KOPT-K1 (cell line): ENCODE data around the gene GJD3.

Source experiments
- H3K27ac ChIP-seq: fragments of 200-600 bp; sonication (generic); 2 replicates; pipeline ENCODE4 v1.5.1; 2016; ENCODE audit warnings: antibody characterized with exemption, mild to moderate bottlenecking, low read depth, low read length; ENCODE audit not compliant: poor library complexity, severe bottlenecking
- H3K36me3 ChIP-seq: fragments of 200-600 bp; sonication (generic); 2 replicates; pipeline ENCODE4 v1.5.1; 2017; ENCODE audit warnings: antibody characterized with exemption, mild to moderate bottlenecking, low read length, moderate library complexity; ENCODE audit not compliant: insufficient read depth
- H3K9me3 ChIP-seq: fragments of 200-600 bp; sonication (generic); 2 replicates; pipeline ENCODE4 v1.5.1; 2017; ENCODE audit warnings: antibody characterized with exemption, low read length, mild to moderate bottlenecking; ENCODE audit not compliant: insufficient read depth, poor library complexity, severe bottlenecking

GJD3 gene

DNA sequence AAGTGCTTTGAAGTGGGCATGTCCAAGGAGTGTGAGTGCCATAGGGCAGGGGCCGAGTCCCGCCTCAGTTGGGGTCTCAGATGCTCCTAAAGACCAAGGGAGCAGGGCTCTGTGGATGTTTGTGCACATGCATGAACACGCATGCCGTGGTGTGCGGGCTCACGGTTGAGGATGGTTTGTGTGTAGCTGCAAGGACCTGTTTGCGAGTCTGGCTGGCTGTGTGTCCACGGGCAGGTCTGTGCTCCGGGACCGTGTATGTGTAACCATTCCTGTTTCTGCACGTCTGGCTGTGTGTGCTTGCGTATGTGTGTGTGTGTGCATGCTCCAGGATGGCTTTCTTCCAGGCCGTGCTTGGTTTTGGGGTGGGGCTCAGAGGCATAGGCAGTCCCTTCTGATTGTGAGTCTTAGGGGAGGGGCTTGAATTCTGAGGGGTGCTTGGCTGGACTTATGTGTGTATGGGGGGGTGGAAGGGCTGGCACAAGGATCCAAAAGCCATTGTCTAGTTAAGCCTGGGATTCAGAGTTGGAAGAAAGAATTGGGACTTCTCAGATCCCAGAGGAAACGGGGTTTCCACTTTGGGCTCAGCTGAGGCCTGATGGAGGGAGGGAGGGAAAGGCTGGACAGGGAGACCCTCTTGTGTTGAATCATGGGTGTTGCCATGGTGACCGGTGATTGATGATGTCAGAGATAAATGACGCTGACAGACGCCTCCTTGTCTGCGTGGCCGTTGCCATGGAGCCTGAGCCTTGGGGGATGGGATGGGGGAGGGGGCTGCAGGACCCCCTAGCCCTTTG, 14.4 kb downstream of the GJD3 start:
- H3K9me3 ChIP-seq: no peaks in the 10 kb centered on the region
- peaks cover 35% of the 10 kb centered on the region for H3K36me3 ChIP-seq
- H3K27ac ChIP-seq: no peak overlapping the region

- Histone ChIP-seq H3K9me3 (no peaks in the 10 kb centered on the region), H3K27ac (no peak overlapping the region), H3K36me3 (peaks cover 34% of the 10 kb centered on the region)
Observed at GRCh38 chr17:40349477-40349894, 15.1 kb downstream of the GJD3 start.

DNA sequence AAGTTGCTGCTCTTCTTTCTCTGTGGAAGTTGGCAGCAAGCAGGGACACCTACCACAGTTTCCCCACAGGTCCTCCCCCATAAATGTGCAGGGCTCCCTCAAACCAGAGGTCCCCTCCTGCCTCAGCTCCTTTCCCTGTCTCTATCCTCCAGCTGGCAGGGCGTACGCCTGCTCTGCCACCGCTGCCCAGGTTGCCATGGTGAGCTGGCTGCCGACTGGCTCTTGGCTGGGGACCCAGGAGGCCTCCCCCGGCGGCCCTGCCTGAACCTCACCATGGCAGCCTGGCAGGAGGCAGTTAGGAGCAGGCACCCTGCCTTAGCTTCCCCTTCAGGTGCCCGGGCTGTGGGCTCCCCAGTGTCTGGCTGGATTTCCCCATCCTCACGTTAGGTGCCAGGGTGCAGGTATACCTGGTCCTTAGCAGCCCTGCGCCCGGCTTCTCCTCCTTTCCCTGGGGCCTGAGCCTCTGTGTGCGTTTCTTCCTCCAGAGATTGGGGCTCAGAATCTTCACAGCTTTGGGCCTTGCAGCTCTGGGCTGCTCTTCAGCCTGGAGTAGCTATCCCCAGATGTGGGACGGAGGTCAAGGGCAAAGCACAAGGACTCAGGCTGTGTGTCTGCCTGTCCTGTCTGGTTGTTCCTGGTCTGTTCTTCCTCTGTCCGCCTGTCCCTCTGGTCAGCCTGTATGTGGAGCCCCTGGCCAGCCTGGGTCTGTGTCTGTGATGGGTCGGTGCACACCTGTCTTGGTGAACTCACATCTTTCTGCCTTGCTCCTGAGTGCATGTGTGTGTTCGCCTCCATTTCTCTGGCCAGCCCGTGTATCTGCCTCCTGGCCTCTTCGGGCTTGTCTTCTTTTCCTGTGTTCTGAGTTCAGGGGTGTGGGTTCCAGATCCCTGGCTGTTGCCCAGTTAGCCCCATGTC, 15.7 kb downstream of the GJD3 start:
- peaks cover 34% of the 10 kb centered on the region for H3K36me3 ChIP-seq
- H3K9me3 ChIP-seq: no peaks in the 10 kb centered on the region
- peak overlapping the region; percentile 12 for H3K27ac ChIP-seq

- Histone ChIP-seq H3K27ac (peak overlapping the region; percentile 12), H3K36me3 (peaks cover 33% of the 10 kb centered on the region)
Observed at GRCh38 chr17:40348136-40348504, 16.4 kb downstream of the GJD3 start.

GRCh38 chr17:40347319-40348135, 17.0 kb downstream of the GJD3 start:
- no peaks in the 10 kb centered on the region for H3K9me3 ChIP-seq
- no peak overlapping the region for H3K27ac ChIP-seq
- H3K36me3 ChIP-seq: peaks cover 28% of the 10 kb centered on the region

More at GRCh38 chr17:40348136-40348504, 16.4 kb downstream of the GJD3 start:
- no peaks in the 10 kb centered on the region for H3K9me3 ChIP-seq

DNA sequence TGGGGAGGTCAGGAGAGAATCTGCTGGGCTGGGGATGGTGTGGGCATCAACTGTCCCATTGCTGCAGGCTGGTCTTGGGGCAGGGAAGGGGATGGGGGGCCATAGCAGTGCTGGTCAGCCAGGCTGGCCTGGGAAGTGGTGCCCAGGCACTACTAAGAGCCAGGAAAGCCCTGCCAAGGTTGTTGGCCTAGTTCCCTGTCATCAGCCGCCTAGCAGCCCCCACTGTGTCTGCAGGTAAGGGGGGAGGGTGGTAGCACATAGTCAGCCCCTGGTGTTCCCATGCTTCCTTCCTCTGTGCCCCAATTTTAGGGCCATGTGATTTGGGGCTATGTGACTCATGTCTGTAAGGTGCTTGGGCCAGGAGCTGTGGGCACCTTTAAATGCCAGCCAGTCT, 17.8 kb downstream of the GJD3 start:
- peaks cover 20% of the 10 kb centered on the region for H3K36me3 ChIP-seq
- H3K9me3 ChIP-seq: no peaks in the 10 kb centered on the region
- peak overlapping the region; percentile 26 for H3K27ac ChIP-seq

DNA sequence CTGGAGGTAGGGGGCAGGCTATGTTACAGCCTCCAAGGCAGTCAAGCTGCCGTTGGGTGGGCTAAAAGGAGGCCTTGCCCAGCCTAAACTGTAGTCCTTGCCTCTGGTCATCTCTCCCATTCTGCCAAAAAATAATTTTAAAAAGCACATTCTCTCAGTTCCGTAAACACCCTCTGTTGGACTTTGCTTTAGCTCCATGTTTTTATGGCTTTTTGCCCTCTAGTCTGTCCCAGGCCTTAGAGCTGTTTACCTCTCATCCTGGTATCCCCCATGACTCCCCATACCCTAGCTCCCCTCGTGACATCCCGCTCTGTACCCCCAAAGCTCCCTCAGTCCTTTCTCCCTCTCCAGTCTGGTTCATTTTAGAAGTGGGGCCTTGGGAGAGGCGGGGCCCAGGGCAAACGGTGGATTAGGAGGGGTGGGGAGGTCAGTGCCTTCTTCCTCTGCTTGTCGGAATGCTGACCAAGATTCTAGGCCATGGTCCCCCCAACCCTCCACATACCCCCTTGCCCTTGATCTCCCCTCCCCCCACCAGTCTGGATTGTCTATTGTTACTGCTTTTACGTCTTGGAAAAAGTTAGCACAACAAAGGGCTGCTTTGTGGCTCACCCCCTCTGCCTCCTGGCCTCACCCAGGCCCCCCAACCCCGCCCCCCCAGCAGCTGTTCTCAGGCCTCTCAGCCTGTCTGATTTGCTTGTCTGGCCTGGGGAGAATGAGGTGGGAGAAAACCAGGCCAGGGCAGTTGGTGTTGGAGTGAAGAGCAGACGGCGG, 18.4 kb downstream of the GJD3 start:
- Histone ChIP-seq H3K9me3 (no peaks in the 10 kb centered on the region), H3K27ac (peak overlapping the region; percentile 51), H3K36me3 (peaks cover 20% of the 10 kb centered on the region)

- Histone ChIP-seq H3K36me3 (peaks cover 18% of the 10 kb centered on the region), H3K9me3 (no peaks in the 10 kb centered on the region), H3K27ac (peak overlapping the region; percentile 51)
Observed at GRCh38 chr17:40345161-40345993, 19.2 kb downstream of the GJD3 start.

DNA sequence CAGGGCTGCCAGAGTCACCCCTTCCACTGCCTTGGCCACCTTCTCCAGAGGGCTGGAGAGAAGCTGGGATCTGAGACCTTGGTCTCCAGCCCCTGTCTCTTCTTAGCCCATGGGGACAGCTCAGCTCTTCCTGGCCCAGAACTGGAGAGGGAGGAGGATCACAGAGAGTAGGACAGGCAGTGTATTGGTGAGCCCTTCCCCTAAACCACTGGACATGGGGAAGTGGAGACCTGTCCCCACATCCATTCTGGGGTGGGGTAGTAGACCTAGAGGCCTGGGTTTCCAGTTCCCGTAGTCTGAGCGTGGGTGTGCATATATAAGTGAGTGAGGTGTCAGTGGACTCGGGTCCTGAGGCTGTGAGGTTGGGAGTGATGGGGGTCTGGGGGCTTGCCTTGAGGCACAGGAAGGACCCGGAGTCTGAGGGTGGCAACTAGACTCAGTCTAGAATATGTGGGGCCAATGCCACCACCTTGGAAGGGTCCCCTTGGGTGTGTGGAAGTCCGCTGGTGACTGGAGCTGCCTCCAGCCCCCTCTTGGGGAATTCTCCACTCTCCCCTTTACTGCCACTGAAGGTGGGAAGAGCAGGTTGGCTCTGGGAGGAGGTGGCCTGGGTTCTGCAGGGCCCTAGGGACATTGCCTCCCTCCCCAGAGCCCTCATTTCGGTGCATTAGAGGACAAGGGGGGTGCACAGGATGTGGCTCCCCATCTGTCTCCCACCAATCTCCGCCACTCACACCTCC, 19.9 kb downstream of the GJD3 start:
- H3K27ac ChIP-seq: peak overlapping the region; percentile 51
- H3K36me3 ChIP-seq: peaks cover 10% of the 10 kb centered on the region
- H3K9me3 ChIP-seq: no peaks in the 10 kb centered on the region

DNA sequence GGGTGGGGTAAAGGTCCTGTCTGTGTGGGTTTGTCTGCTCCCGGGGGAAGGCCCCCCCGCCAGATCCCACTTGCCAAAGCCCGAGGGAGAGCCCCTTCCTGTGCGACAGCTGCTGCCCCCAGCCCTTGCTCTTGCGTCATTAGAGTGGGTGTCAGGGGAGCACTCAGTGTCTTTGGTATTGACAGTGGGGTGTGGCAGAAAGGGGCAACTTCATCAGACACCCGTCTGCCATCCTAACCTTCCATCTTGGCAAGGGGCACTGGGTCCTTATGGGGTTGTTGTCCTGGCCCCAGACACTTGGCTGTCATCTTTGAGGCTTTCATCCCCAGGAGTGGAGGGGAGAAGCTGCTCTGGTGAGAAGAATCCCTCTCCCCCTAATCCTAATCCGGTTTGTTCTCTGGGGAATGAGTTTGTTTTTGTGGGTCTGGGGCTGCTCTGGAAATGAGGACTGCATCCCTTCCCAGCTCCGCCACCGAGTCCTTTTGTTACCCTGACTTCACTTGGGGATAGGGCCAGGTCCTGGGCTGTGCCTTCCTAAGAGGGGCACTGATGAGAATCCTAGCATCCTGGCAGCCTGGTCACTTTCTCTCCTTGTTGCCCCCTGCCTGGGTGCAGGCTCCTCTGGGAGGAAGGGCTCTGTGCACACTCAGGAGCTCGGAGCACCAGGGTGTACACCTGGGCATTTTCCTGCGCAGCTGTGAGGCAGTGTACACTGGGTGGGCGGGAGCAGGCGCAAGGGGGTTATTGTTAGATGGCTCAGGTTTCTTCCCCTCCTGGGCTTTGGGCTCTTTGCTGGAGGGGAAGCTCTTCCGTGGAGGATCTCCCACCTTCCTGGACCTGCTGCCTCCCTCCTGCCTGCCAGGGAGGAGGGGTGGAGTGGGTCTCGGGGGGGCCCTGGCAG, 21.1 kb downstream of the GJD3 start:
- H3K9me3 ChIP-seq: no peaks in the 10 kb centered on the region
- H3K27ac ChIP-seq: no peak overlapping the region
- H3K36me3 ChIP-seq: no peaks in the 10 kb centered on the region

- H3K27ac ChIP-seq: no peak overlapping the region
- no peaks in the 10 kb centered on the region for H3K36me3 ChIP-seq
- no peaks in the 10 kb centered on the region for H3K9me3 ChIP-seq
Observed at GRCh38 chr17:40342504-40343218, 21.9 kb downstream of the GJD3 start.
